GM12873 (cell line): ENCODE results near the gene SRSF1.

ENCODE experiments used
- CTCF ChIP-seq: IDR thresholded peaks from 2 replicates; pipeline ENCODE4 v1.5.1; 2012; ENCODE audit warnings: low read depth, mild to moderate bottlenecking, moderate library complexity, low read length, control low read depth; ENCODE audit not compliant: insufficient read depth; ENCODE audit errors: missing control alignments

Gene SRSF1

GRCh38 chr17:58006560-58006923 is 504 bp downstream of the SRSF1 start:
- no peak for TF ChIP-seq CTCF

GRCh38 chr17:58005728-58006559 is 1.1 kb downstream of the SRSF1 start:
- no peak for TF ChIP-seq CTCF

- no peak for TF ChIP-seq CTCF
Observed at GRCh38 chr17:58005031-58005727, 1.9 kb downstream of the SRSF1 start.

- TF ChIP-seq CTCF, result no peak
Observed at GRCh38 chr17:58004060-58004459, 3.0 kb downstream of the SRSF1 start.

- TF ChIP-seq CTCF, result no peak
Observed at GRCh38 chr17:58002973-58003372, 4.1 kb downstream of the SRSF1 start.

GRCh38 chr17:58002154-58002948 is 4.7 kb downstream of the SRSF1 start:
- no peak for TF ChIP-seq CTCF

GRCh38 chr17:58001461-58002124 is 5.5 kb downstream of the SRSF1 start:
- no peak for TF ChIP-seq CTCF
